Stimulated activated CD8-positive, alpha-beta memory T cell treated with anti-CD3 and anti-CD28 coated beads, Interleukin-4, amount 100 ng/mL, for 4 hours (primary cell): ENCODE measurements around the gene TMCC1.
"Not testable (repeated sequence)": the region's sequence is repeated elsewhere in the genome, so short reads cannot be mapped to it uniquely, and the experiment has no call there.

Experiments used
- DNase-seq, 2 donors: peaks; one replicate each; pipeline ENCODE4 v3.0.0-alpha.2; 2020; ENCODE audit warnings: low read depth in 2 of 2, low spot score in 1 of 2

The TMCC1 gene

GRCh38 chr3:129837065-129837642, 56.4 kb downstream of the TMCC1 start:
- DNase-seq = no peak

DNA sequence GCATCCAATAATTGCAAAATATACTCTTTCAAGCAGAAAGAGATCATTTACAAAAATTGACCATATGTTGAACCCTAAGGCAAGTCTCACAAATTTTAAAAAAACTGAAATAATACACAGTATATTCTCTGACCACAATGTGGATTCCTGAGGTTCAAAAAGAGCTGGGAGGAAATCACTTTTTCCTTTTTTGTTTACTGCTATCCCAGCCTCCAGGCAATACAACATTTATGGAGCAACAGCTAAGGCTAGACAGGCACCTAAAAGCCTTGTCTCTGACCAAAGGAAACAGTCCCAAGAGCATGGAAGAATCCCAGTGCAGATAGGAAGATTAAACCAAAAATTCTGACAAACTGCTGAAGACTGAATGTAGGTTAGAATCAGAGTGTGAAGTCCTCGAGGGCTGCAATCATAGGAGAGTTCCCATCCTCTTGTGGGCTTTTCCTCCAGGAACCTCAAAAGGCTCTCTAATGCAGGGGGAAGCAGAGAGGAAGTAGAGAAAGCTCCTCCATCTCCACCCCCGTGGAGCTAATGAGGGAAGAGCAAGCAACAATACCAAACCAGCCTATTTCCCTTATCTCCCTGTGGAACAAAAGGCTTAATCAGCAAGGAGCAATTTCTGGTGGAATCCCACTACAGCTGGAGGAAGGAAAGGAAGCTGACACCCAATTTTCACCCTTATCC, 57.0 kb downstream of the TMCC1 start:
- DNase-seq = no peak

DNA sequence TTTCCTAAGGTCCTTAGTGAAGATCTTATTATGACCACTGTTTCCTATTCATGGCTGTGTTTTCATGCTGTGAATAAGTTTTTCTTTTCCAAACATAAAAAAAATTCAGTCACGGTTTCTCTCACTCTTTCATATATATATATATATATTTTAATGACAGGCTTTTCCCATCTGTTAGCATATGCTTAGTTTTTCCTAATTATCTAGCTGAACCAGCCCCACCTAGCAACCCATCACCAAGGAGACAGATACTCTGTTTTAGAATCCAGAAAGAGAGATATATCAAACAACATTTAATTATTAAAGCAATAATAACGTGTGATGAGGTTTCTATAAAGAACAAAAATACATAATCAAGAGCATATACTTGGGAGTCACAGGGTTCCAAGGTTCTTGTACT, 58.3 kb downstream of the TMCC1 start:
- DNase-seq = no peak

DNA sequence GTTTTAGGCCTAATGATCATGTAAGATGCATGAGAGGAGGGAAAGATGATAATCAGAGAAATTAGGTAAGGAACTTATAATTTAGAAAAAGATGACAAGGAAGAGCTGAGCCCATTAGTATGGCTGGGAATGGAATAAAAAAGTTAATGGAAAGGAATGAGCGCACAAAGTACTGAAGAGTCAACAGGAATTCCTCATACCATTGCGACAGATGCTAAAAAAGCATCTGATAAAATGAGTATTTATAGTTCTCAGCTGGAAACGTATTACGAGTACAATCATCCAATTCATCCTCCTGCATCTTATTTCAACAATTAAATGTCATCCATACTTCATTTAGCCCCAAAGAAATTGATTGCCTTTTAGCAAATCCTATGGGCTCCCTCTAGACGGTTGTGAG, 58.9 kb downstream of the TMCC1 start:
- DNase-seq = no peak

DNA sequence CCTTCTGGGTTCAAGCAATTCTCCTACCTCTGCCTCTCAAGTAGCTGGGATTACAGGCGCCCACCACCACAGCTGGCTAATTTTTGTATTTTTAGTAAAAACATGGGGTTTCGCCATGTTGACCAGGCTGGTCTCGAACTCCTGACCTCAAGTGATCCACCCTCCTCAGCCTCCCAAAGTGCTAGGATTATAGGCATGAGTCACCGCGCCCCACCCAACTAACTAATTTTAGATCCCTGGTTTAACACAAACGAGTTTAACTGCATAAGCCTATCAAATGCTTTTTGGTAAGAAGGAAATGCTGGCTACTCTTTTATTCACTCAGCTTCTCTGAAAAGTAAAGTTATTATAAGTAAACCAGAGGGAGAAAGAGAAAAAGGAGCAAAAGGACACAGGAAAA, 61.6 kb downstream of the TMCC1 start:
- not testable (repeated sequence) for DNase-seq

- no peak for DNase-seq
Measured at GRCh38 chr3:129831503-129831902, 62.0 kb downstream of the TMCC1 start.

GRCh38 chr3:129829640-129830039, 63.9 kb downstream of the TMCC1 start:
- no peak for DNase-seq

- DNase-seq = no peak
Measured at GRCh38 chr3:129827765-129828164, 65.7 kb downstream of the TMCC1 start.

GRCh38 chr3:129824926-129825541, 68.5 kb downstream of the TMCC1 start:
- DNase-seq = no peak

- no peak for DNase-seq
Measured at GRCh38 chr3:129822679-129823078, 70.8 kb downstream of the TMCC1 start.

DNA sequence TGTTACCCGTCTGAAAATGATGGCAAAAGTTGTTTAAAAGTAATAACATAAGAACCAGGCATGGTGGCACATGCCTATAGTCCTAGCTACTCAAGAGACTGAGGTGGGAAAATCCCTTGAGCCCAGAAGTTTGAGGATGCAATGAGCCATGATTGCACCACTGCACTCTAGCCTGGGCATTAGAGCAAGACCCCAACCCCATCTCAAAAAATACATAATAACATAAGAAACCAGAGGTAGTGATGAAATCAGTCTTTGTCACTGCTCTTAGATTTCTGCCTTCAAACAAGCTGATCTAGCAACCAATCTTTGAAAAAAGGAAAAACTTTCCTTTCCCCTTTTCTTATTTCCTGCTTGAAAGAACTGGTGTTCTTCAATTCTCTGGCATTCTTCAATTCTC, 71.3 kb downstream of the TMCC1 start:
- DNase-seq = no peak

GRCh38 chr3:129820587-129820986, 72.9 kb downstream of the TMCC1 start:
- no peak for DNase-seq

GRCh38 chr3:129812589-129812988, 80.9 kb downstream of the TMCC1 start:
- no peak for DNase-seq

DNA sequence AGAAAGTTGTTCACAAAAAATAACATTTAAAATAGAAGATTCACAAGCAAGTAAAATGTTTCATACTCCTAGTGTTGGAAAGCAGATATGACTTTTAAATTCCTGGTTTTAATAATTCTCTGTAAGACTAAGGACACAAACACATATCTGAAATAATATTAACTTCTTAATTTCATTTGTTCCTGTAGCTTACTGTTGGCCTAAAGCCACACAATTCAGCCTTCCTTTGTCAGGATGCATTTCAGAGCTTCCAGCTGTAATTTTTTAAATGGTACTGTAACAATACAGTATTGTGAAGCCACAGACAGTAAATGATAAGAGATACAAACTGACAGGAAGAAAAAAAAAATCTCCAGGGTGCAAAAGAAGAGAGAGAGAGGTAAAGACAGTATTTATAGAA, 84.2 kb downstream of the TMCC1 start:
- no peak for DNase-seq

DNA sequence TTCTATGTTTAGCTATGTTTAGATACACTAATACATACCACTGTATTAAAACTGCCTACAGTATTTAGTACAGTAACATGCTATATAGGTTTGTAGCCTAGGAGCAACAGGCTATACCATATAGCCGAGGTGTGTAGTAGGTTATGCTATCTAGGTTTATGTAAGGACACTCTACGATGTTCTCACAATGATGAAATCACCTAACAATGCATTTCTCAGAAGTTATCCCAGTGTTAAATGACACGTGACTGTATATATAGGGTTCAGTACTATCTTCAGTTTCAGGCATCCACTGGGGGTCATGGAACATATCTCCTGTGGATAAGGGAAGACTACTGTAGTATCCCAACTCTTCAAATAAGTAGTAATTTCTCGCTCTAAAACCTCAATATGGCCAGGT, 97.4 kb downstream of the TMCC1 start:
- no peak for DNase-seq

DNA sequence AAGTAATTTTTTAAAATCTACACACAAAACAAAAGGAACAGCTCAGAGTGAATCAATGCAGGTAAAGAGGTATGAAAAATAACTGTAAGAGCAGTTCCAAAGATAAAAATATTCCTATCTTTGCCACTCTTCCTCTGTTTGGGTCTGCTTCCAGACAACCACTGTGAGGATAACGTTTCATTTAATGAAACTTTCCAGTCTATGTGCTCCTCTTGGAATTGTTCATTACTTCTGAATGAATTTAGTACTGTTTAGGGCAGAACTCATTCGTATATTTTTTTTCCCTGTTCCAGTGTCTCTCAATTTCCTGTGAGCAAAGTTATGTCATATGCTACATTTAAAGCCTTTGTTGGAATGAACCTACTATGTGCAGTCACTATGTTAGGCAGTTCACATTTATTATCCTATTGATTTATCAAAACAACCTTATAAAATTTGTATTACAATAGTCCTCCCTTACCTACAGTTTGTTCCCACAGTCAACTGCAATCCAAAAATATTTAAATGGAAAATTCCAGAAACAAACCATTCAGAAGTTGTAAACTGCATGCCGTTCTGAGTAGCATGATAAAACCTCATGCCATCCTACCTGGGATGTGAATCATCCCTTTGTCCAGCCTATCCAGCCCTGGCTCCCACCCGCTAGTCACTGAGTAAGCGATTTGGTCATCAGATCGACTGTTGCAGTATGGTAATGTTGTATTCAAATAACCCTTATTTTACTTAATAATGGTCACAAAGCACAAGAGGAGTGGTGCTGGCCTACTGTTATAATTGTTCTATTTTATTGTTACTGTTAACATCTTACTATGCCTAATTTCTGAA, 98.1 kb downstream of the TMCC1 start:
- DNase-seq = no peak

- no peak for DNase-seq
Measured at GRCh38 chr3:129794311-129795185, 99.0 kb downstream of the TMCC1 start.

DNA sequence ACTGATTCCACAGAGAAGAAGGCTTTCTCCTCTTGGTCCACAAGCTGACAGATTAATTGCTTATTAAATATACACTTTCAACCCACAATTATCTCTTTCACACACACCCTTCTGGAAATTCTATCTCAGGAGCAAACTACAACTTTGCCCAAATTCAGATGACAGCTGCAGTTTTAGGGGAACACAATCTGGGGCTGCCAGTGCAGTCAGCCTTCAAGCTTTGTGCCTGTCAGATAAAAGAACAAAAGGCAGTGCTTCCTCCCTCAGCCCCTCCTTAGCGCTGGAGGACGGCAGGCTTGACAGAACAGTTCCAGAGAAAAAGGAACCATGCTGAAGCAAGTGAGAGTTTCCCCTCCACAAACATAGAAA, 99.6 kb downstream of the TMCC1 start:
- DNase-seq = no peak

DNA sequence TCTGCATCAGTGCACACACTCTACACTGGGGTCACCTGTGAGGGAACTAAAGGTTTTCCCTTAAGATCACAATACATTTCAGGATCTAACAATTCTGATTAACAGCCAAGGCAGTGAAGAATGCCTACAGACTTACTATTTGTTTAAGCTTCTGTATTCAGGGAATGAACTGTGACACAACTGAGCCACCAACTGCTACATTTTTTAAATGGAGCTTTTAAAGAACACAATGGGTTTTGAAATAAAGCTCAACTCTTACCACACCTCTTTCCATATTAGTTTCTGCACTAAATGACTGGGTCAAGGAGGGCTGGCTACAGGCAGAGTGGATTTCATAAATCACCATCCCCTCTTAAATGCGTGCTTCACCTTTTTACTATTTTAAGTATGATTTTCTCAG, 100.2 kb downstream of the TMCC1 start:
- DNase-seq = no peak

DNA sequence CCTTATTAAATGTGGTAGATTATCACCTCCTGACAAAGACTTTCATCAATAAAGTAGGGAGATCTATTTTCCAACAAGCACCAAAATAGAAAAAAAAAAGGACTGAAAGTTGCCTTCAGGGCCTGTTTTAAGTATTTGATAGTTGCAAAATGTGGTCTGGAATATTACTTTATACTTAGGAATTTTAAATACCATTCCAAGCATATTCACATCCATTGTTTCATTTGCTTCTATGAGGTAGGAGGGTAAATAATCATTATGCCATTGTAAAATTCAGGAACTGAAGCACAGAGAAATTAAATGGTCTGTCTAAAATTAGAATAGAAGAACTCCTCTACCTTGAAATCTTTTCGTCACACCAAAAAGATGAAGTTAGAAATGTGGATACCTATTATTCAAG, 110.0 kb downstream of the TMCC1 start:
- no peak for DNase-seq

DNA sequence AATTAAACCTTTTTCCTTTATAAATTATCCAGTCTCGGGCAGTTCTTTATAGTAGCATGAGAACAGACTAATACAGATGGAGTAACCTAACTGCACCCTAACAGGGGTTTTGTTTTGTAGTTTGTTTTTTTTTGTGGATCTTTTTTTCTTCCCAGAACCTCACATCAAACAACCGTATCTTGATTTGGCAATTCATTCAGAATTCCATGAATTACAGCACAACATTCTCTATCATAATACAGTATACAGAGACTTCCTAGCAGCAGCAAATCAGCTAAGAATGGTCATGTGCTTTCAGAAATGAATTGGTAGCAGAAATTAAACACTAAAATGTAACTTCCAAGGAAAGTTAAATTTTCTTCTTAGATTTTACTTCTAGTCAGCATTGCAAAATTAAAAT, 114.6 kb downstream of the TMCC1 start:
- no peak for DNase-seq
